ENCODE results near the gene IGF2BP3. TPM values are rescaled to one million over a fixed set of nuclear protein-coding genes. Genes with fewer than 3 reads are reported as not detected.

Gene IGF2BP3
- total RNA-seq, 1 donor from 2014 or later: 2.5 TPM

GRCh38 chr7:23477157-23477499 is 6.8 kb upstream of the IGF2BP3 start:
- Mint-ChIP-seq H3K9me3 (no peaks in the 10 kb centered on the region), H3K4me1 (ENCODE audit: low read depth) (peaks cover 19% of the 10 kb centered on the region), H3K27ac (no peak overlapping the region), H3K4me3 (no peak overlapping the region), H3K27me3 (ENCODE audit: insufficient read depth) (peaks cover 61% of the 10 kb centered on the region), H3K36me3 (ENCODE audit: low read depth) (no peaks in the 10 kb centered on the region)
- intact Hi-C loops (cut with micrococcal nuclease): loop anchor here (10.0 kb wide), 1 partner anchor 652 kb away; the partner anchor contains the start of gene TOMM7
- no peak for DNase-seq (ENCODE audit: low spot score)

- no peak for DNase-seq (ENCODE audit: low spot score)
- Mint-ChIP-seq H3K9me3 (no peaks in the 10 kb centered on the region), H3K4me1 (ENCODE audit: low read depth) (peaks cover 25% of the 10 kb centered on the region), H3K36me3 (ENCODE audit: low read depth) (no peaks in the 10 kb centered on the region), H3K4me3 (no peak overlapping the region), H3K27ac (no peak overlapping the region), H3K27me3 (ENCODE audit: insufficient read depth) (peaks cover 65% of the 10 kb centered on the region)
- intact Hi-C loops (cut with micrococcal nuclease): loop anchor here (10.0 kb wide), 1 partner anchor 652 kb away; the partner anchor contains the start of gene TOMM7
Measured at GRCh38 chr7:23476286-23477156, 6.2 kb upstream of the IGF2BP3 start.

GRCh38 chr7:23475576-23475839 is 5.2 kb upstream of the IGF2BP3 start:
- no peaks in the 10 kb centered on the region for H3K36me3 Mint-ChIP-seq (ENCODE audit: low read depth)
- H3K4me3 Mint-ChIP-seq: no peak overlapping the region
- intact Hi-C loops (cut with micrococcal nuclease): loop anchor here (1.0 to 10.0 kb wide), 5 partner anchors 8 to 651 kb away; partner anchors contain the start of genes CCDC126 and TOMM7
- no peak for DNase-seq (ENCODE audit: low spot score)
- peaks cover 32% of the 10 kb centered on the region for H3K4me1 Mint-ChIP-seq (ENCODE audit: low read depth)
- no peaks in the 10 kb centered on the region for H3K9me3 Mint-ChIP-seq
- peaks cover 65% of the 10 kb centered on the region for H3K27me3 Mint-ChIP-seq (ENCODE audit: insufficient read depth)
- H3K27ac Mint-ChIP-seq: no peak overlapping the region

GRCh38 chr7:23474829-23475575 is 4.7 kb upstream of the IGF2BP3 start:
- Mint-ChIP-seq H3K4me1 (ENCODE audit: low read depth) (peaks cover 37% of the 10 kb centered on the region), H3K27ac (peak overlapping the region; percentile 57), H3K4me3 (peak overlapping the region; percentile 83), H3K27me3 (ENCODE audit: insufficient read depth) (peaks cover 64% of the 10 kb centered on the region), H3K9me3 (no peaks in the 10 kb centered on the region), H3K36me3 (ENCODE audit: low read depth) (no peaks in the 10 kb centered on the region)
- intact Hi-C loops (cut with micrococcal nuclease): loop anchor here (1.0 to 10.0 kb wide), 9 partner anchors 8 to 650 kb away; partner anchors contain the start of genes CCDC126, HYCC1, MALSU1 and TOMM7
- no peak for DNase-seq (ENCODE audit: low spot score)

- Mint-ChIP-seq H3K27me3 (ENCODE audit: insufficient read depth) (peaks cover 63% of the 10 kb centered on the region), H3K4me1 (ENCODE audit: low read depth) (peaks cover 39% of the 10 kb centered on the region), H3K36me3 (ENCODE audit: low read depth) (no peaks in the 10 kb centered on the region), H3K4me3 (peak overlapping the region; percentile 83), H3K9me3 (no peaks in the 10 kb centered on the region), H3K27ac (peak overlapping the region; percentile 57)
- intact Hi-C loops (cut with micrococcal nuclease): loop anchor here (1.0 to 10.0 kb wide), 7 partner anchors 57 to 649 kb away; partner anchors contain the start of genes CCDC126, HYCC1, MALSU1 and TOMM7
- peak; percentile 89 for DNase-seq (ENCODE audit: low spot score)
Measured at GRCh38 chr7:23474094-23474828, 4.0 kb upstream of the IGF2BP3 start.

- intact Hi-C loops (cut with micrococcal nuclease): loop anchor here (1.0 to 10.0 kb wide), 7 partner anchors 58 to 649 kb away; partner anchors contain the start of genes CCDC126, HYCC1, MALSU1 and TOMM7
- no peak for DNase-seq (ENCODE audit: low spot score)
- H3K36me3 Mint-ChIP-seq (ENCODE audit: low read depth): no peaks in the 10 kb centered on the region
- H3K4me1 Mint-ChIP-seq (ENCODE audit: low read depth): peaks cover 39% of the 10 kb centered on the region
- H3K27ac Mint-ChIP-seq: peak overlapping the region; percentile 61
- H3K9me3 Mint-ChIP-seq: no peaks in the 10 kb centered on the region
- peaks cover 58% of the 10 kb centered on the region for H3K27me3 Mint-ChIP-seq (ENCODE audit: insufficient read depth)
- peak overlapping the region; percentile 83 for H3K4me3 Mint-ChIP-seq
Measured at GRCh38 chr7:23473844-23474093, 3.5 kb upstream of the IGF2BP3 start.

GRCh38 chr7:23472956-23473843 is 2.9 kb upstream of the IGF2BP3 start:
- no peak for DNase-seq (ENCODE audit: low spot score)
- intact Hi-C loops (cut with micrococcal nuclease): loop anchor here (5.0 to 10.0 kb wide), 2 partner anchors 461 to 648 kb away; partner anchors contain the start of genes HYCC1 and TOMM7
- H3K9me3 Mint-ChIP-seq: no peaks in the 10 kb centered on the region
- peaks cover 41% of the 10 kb centered on the region for H3K4me1 Mint-ChIP-seq (ENCODE audit: low read depth)
- peak overlapping the region; percentile 61 for H3K27ac Mint-ChIP-seq
- H3K4me3 Mint-ChIP-seq: peak overlapping the region; percentile 77
- H3K36me3 Mint-ChIP-seq (ENCODE audit: low read depth): no peaks in the 10 kb centered on the region
- peaks cover 57% of the 10 kb centered on the region for H3K27me3 Mint-ChIP-seq (ENCODE audit: insufficient read depth)

- Mint-ChIP-seq H3K4me3 (peak overlapping the region; percentile 77), H3K36me3 (ENCODE audit: low read depth) (peaks cover 3% of the 10 kb centered on the region), H3K4me1 (ENCODE audit: low read depth) (peaks cover 47% of the 10 kb centered on the region), H3K9me3 (no peaks in the 10 kb centered on the region), H3K27me3 (ENCODE audit: insufficient read depth) (peaks cover 62% of the 10 kb centered on the region), H3K27ac (no peak overlapping the region)
- intact Hi-C loops (cut with micrococcal nuclease): loop anchor here (5.0 to 10.0 kb wide), 2 partner anchors 460 to 648 kb away; partner anchors contain the start of genes HYCC1 and TOMM7
- no peak for DNase-seq (ENCODE audit: low spot score)
Measured at GRCh38 chr7:23472556-23472955, 2.3 kb upstream of the IGF2BP3 start.

- H3K9me3 Mint-ChIP-seq: no peaks in the 10 kb centered on the region
- H3K27ac Mint-ChIP-seq: peak overlapping the region; percentile 40
- H3K36me3 Mint-ChIP-seq (ENCODE audit: low read depth): peaks cover 4% of the 10 kb centered on the region
- peaks cover 52% of the 10 kb centered on the region for H3K4me1 Mint-ChIP-seq (ENCODE audit: low read depth)
- intact Hi-C loops (cut with micrococcal nuclease): loop anchor here (5.0 to 10.0 kb wide), 2 partner anchors 460 to 647 kb away; partner anchors contain the start of genes HYCC1 and TOMM7
- DNase-seq (ENCODE audit: low spot score): no peak
- H3K4me3 Mint-ChIP-seq: peak overlapping the region; percentile 33
- H3K27me3 Mint-ChIP-seq (ENCODE audit: insufficient read depth): peaks cover 64% of the 10 kb centered on the region
Measured at GRCh38 chr7:23472046-23472445, 1.8 kb upstream of the IGF2BP3 start.

- H3K27ac Mint-ChIP-seq: peak overlapping the region; percentile 18
- H3K36me3 Mint-ChIP-seq (ENCODE audit: low read depth): peaks cover 4% of the 10 kb centered on the region
- peak; percentile 56 for DNase-seq (ENCODE audit: low spot score)
- H3K27me3 Mint-ChIP-seq (ENCODE audit: insufficient read depth): peaks cover 62% of the 10 kb centered on the region
- H3K9me3 Mint-ChIP-seq: no peaks in the 10 kb centered on the region
- peaks cover 54% of the 10 kb centered on the region for H3K4me1 Mint-ChIP-seq (ENCODE audit: low read depth)
- H3K4me3 Mint-ChIP-seq: peak overlapping the region; percentile 85
- intact Hi-C loops (cut with micrococcal nuclease): loop anchor here (2.0 to 10.0 kb wide), 4 partner anchors 98 to 646 kb away; partner anchors contain the start of genes HYCC1 and TOMM7
Measured at GRCh38 chr7:23471106-23471859, 992 bp upstream of the IGF2BP3 start.

GRCh38 chr7:23469961-23470250 is 385 bp downstream of the IGF2BP3 start:
- Mint-ChIP-seq H3K36me3 (ENCODE audit: low read depth) (peaks cover 6% of the 10 kb centered on the region), H3K4me3 (peak overlapping the region; percentile 85), H3K9me3 (no peaks in the 10 kb centered on the region), H3K4me1 (ENCODE audit: low read depth) (peaks cover 50% of the 10 kb centered on the region), H3K27ac (peak overlapping the region; percentile 75), H3K27me3 (ENCODE audit: insufficient read depth) (peaks cover 66% of the 10 kb centered on the region)
- no peak for DNase-seq (ENCODE audit: low spot score)
- intact Hi-C loops (cut with micrococcal nuclease): loop anchor here (1.0 to 10.0 kb wide), 5 partner anchors 97 to 645 kb away; partner anchors contain the start of genes HYCC1 and TOMM7
